T-helper 17 cell (primary cell): ENCODE measurements around the gene ATAT1. TPM values are rescaled to one million over a fixed set of nuclear protein-coding genes. Genes with fewer than 3 reads are reported as not detected.
A peak's percentile ranks its signal among the peaks of the same experiment; 100 is the strongest.

Experiments
- ATAC-seq: fragments of 150-1000 bp; cut with Tn5 transposase; 2 replicates; pipeline ENCODE4 v1.10.0; 2021; ENCODE audit warnings: mild to moderate bottlenecking, moderate library complexity
- DNase-seq, 3 donors: peaks; one replicate each; pipeline versions ENCODE4 v3.0.0 to v3.0.0-alpha.2; 2020 to 2021
- H3K9me3 ChIP-seq: one replicate; pipeline ENCODE4 v1.7.0; 2013; ENCODE audit warnings: low read length, mild to moderate bottlenecking; ENCODE audit not compliant: control insufficient read depth, poor library complexity, severe bottlenecking
- H3K27ac Mint-ChIP-seq: one replicate; pipeline ENCODE4 v1.8.0; 2022; ENCODE audit warnings: mild to moderate bottlenecking, moderate library complexity, mixed read lengths
- H3K27me3 Mint-ChIP-seq: one replicate; pipeline ENCODE4 v1.8.0; 2022; ENCODE audit warnings: mixed read lengths
- H3K36me3 Mint-ChIP-seq: one replicate; pipeline ENCODE4 v1.8.0; 2022; ENCODE audit warnings: low read depth, mixed read lengths
- H3K4me1 Mint-ChIP-seq: one replicate; pipeline ENCODE4 v1.8.0; 2022; ENCODE audit warnings: mild to moderate bottlenecking, mixed read lengths
- H3K4me3 Mint-ChIP-seq: one replicate; pipeline ENCODE4 v1.8.0; 2022; ENCODE audit warnings: mild to moderate bottlenecking, moderate library complexity, mixed read lengths
- total RNA-seq, 4 donors: library from RNA in 2 of 4; stranded (reverse) in 2 of 4; gene quantifications; one replicate each; pipeline ENCODE4 v1.2.3 and lab custom pipeline; 2022 to 2026

The ATAT1 gene
- total RNA-seq, 2 donors from 2014 or later: 5.6 to 6.6 TPM

- Mint-ChIP-seq H3K27ac (peak overlapping the region; percentile 97), H3K4me1 (peaks cover 41% of the 10 kb centered on the region), H3K36me3 (peaks cover 17% of the 10 kb centered on the region), H3K27me3 (no peaks in the 10 kb centered on the region), H3K4me3 (peak overlapping the region; percentile 89)
- no peak for ATAC-seq
- peak in 1 of 3 donors; percentile 24 for DNase-seq
- H3K9me3 ChIP-seq: no peaks in the 10 kb centered on the region
Observed at GRCh38 chr6:30615958-30616810, 10.5 kb upstream of the ATAT1 start.

- ATAC-seq: peak; percentile 81
- H3K4me3 Mint-ChIP-seq: peak within 1 kb of the TSS; percentile 89
- DNase-seq: peak; percentile 92 to 97 (median 93)
- H3K36me3 Mint-ChIP-seq: peaks cover 17% of the 10 kb centered on the region
- no peaks in the 10 kb centered on the region for H3K27me3 Mint-ChIP-seq
- no peaks in the 10 kb centered on the region for H3K9me3 ChIP-seq
- peaks cover 33% of the 10 kb centered on the region for H3K4me1 Mint-ChIP-seq
- peak within 1 kb of the TSS; percentile 97 for H3K27ac Mint-ChIP-seq
Observed at GRCh38 chr6:30616811-30617564, 9.7 kb upstream of the ATAT1 start, which contains the start of gene PPP1R10. Gene PPP1R10 (minus strand): TSS chr6:30617243. CDS start chr6:30609944, 7,299 bp downstream.

- DNase-seq (peak; percentile 91 to 96 (median 94)), ATAC-seq (peak; percentile 78)
- Mint-ChIP-seq H3K27me3 (no peaks in the 10 kb centered on the region), H3K27ac (peak within 1 kb of the TSS; percentile 97), H3K36me3 (peaks cover 17% of the 10 kb centered on the region), H3K4me1 (peaks cover 31% of the 10 kb centered on the region), H3K4me3 (peak within 1 kb of the TSS; percentile 89)
- no peaks in the 10 kb centered on the region for H3K9me3 ChIP-seq
Observed at GRCh38 chr6:30617565-30618269, 9.0 kb upstream of the ATAT1 start, which contains the start of gene MRPS18B. Gene MRPS18B (plus strand): TSS chr6:30617840. CDS start chr6:30617866, 26 bp downstream.

DNA sequence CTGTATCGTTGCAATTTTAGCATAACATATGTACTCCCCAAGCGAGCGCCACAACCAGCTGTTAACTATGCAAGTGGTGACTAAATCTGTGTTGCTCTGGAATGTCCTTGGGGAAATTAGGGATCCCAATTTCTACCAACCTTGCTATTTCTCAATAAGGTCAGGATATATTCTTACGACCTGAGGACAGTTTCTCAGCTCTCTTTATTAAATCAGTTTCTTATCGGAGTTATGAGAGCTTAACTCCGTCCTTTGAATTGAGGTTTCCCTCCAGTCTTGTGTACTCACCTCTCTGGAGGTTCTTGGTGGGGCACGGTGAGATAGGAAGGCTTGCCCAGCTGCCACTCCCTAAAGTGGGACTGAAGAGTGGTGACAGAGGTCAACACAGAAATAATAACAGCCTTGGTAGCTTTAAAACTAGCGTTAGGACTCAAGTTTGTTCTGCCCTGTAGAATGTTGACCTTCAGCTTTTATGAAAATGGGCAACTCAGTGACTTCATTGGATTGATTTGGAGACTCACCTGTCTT lies 8.3 kb upstream of the ATAT1 start:
- DNase-seq (no peak), ATAC-seq (no peak)
- peaks cover 27% of the 10 kb centered on the region for H3K4me1 Mint-ChIP-seq
- no peaks in the 10 kb centered on the region for H3K27me3 Mint-ChIP-seq
- H3K4me3 Mint-ChIP-seq: peak overlapping the region; percentile 89
- no peaks in the 10 kb centered on the region for H3K9me3 ChIP-seq
- peaks cover 17% of the 10 kb centered on the region for H3K36me3 Mint-ChIP-seq
- peak overlapping the region; percentile 97 for H3K27ac Mint-ChIP-seq

GRCh38 chr6:30619561-30619960 lies 7.1 kb upstream of the ATAT1 start:
- DNase-seq (no peak), ATAC-seq (no peak)
- peaks cover 14% of the 10 kb centered on the region for H3K36me3 Mint-ChIP-seq
- no peaks in the 10 kb centered on the region for H3K27me3 Mint-ChIP-seq
- H3K4me3 Mint-ChIP-seq: peak overlapping the region; percentile 89
- H3K9me3 ChIP-seq: no peaks in the 10 kb centered on the region
- peaks cover 19% of the 10 kb centered on the region for H3K4me1 Mint-ChIP-seq
- peak overlapping the region; percentile 97 for H3K27ac Mint-ChIP-seq

- no peak overlapping the region for H3K27ac Mint-ChIP-seq
- peaks cover 4% of the 10 kb centered on the region for H3K36me3 Mint-ChIP-seq
- H3K4me3 Mint-ChIP-seq: peak overlapping the region; percentile 92
Observed at GRCh38 chr6:30625511-30625910, 1.2 kb upstream of the ATAT1 start.

DNA sequence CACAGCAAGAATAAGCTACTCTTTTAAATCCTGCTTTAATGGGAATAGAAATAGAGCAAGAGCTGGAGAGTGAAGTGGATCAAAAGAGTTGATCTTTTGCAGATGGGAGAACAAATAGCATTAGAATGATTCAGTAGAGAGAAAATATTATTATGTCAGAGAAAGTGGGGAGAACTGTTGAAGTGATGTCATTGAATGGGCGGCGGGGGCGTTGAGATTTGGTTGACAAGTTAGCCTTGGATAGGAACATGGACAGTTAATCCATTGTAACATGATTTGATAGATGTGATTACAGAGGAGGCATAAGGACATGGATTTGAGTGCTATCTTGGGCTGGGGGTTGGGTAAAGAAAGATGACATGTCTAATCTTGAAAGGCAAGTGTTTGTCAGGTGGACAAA lies 9.2 kb downstream of the ATAT1 start:
- H3K4me3 Mint-ChIP-seq: no peak overlapping the region
- H3K9me3 ChIP-seq: no peaks in the 10 kb centered on the region
- ATAC-seq (no peak), DNase-seq (no peak)
- H3K36me3 Mint-ChIP-seq: peaks cover 9% of the 10 kb centered on the region
- H3K4me1 Mint-ChIP-seq: peaks cover 9% of the 10 kb centered on the region
- no peaks in the 10 kb centered on the region for H3K27me3 Mint-ChIP-seq
- H3K27ac Mint-ChIP-seq: no peak overlapping the region

More at GRCh38 chr6:30625511-30625910, 1.2 kb upstream of the ATAT1 start:
- DNase-seq (no peak), ATAC-seq (no peak)
- H3K4me1 Mint-ChIP-seq: peaks cover 11% of the 10 kb centered on the region
- H3K9me3 ChIP-seq: no peaks in the 10 kb centered on the region
- H3K27me3 Mint-ChIP-seq: no peaks in the 10 kb centered on the region

DNA sequence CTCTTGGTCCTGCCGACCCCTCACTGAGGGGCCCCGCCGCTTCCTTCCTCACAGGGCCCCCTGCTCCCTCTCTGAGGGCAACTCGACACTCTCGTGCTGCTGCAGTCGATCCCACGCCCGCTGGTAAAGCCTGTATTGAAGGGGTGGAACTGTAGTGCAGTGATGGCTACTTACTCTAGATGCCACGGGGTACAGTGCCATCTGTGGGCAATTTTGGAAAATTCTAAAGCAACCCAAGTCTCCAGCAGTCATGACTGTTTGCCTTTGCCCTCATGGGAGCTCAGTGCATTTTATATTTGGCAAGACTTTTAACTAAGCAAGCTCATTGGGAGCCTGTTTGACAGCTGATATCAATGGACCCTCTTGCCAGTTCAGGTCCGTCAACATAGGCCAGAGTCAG lies 13.8 kb downstream of the ATAT1 start:
- ATAC-seq: no peak
- no peaks in the 10 kb centered on the region for H3K27me3 Mint-ChIP-seq

GRCh38 chr6:30641048-30641447 lies 14.4 kb downstream of the ATAT1 start:
- DNase-seq (no peak), ATAC-seq (no peak)
- peaks cover 18% of the 10 kb centered on the region for H3K4me1 Mint-ChIP-seq
- H3K36me3 Mint-ChIP-seq: peaks cover 6% of the 10 kb centered on the region
- no peak overlapping the region for H3K4me3 Mint-ChIP-seq
- H3K9me3 ChIP-seq: no peaks in the 10 kb centered on the region
- H3K27me3 Mint-ChIP-seq: no peaks in the 10 kb centered on the region
- peak overlapping the region; percentile 78 for H3K27ac Mint-ChIP-seq

More for the DNA sequence above, 13.8 kb downstream of the ATAT1 start:
- Mint-ChIP-seq H3K36me3 (peaks cover 8% of the 10 kb centered on the region), H3K27ac (no peak overlapping the region), H3K4me3 (no peak overlapping the region), H3K4me1 (peaks cover 17% of the 10 kb centered on the region)
- H3K9me3 ChIP-seq: no peaks in the 10 kb centered on the region
- DNase-seq: no peak

DNA sequence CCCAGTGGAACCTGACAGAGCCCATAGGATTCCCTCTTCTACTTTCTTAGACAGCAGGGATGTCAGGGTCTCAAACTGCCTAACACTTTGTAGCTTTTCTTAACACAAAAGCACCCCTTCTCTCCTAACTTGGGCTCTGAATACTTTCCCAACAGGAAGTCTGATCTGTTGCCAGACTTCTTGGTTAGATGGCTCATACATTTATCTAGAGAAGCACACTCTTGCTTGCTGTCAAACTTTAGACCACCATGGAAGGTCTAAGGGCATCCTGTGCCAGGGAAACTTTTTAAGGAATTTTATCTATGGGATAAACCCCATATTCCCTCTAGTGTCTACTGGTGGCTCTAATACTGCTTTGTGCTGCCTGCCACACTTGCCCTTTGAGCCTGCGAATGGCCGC lies 17.0 kb downstream of the ATAT1 start:
- Mint-ChIP-seq H3K36me3 (peaks cover 6% of the 10 kb centered on the region), H3K27ac (peak overlapping the region; percentile 37), H3K4me1 (peaks cover 24% of the 10 kb centered on the region), H3K27me3 (no peaks in the 10 kb centered on the region), H3K4me3 (no peak overlapping the region)
- DNase-seq: no peak
- H3K9me3 ChIP-seq: no peaks in the 10 kb centered on the region
- no peak for ATAC-seq

DNA sequence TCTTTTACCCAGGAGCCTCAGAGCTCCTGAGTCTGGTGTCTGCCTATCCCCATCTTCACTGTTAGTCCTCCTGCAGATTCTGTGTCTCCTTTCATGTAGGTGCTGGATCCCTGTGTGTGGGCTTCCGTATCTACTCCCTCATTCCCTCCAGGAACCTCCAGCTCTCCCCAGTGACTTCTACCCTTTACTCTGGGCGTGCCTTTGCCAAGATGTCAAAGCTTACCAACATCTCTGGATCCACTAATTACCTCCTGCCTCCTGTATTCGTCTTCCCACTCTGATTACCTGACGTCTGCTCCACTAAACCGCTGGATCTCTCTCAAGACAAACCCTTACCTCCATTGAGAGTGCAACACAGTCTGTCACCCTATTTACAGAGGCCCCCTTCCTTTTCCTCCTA lies 18.1 kb downstream of the ATAT1 start:
- DNase-seq: no peak
- ATAC-seq: no peak
- no peak overlapping the region for H3K4me3 Mint-ChIP-seq
- peaks cover 6% of the 10 kb centered on the region for H3K36me3 Mint-ChIP-seq
- no peaks in the 10 kb centered on the region for H3K27me3 Mint-ChIP-seq
- peaks cover 24% of the 10 kb centered on the region for H3K4me1 Mint-ChIP-seq
- no peaks in the 10 kb centered on the region for H3K9me3 ChIP-seq
- H3K27ac Mint-ChIP-seq: peak overlapping the region; percentile 37

DNA sequence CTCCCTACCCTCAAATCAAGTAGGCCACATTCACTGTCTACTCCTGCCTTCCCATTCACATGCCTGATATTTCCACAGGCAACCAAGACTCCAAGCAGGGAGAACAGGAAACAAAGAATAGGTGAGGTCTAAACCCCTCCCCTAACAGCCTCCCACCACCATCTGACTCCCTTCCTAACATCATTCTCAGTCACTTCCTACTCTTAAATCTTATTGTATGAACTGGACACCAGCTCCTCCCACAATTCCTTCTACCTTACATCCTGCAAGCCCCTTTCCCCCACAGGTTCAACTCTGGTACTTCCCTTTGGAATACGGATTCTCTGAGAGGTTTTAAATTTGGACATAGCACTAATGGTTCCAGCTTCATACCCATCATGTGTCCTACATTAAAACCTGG lies 19.3 kb downstream of the ATAT1 start:
- peaks cover 23% of the 10 kb centered on the region for H3K4me1 Mint-ChIP-seq
- DNase-seq: no peak
- H3K27me3 Mint-ChIP-seq: no peaks in the 10 kb centered on the region
- H3K27ac Mint-ChIP-seq: peak overlapping the region; percentile 75
- ATAC-seq: no peak
- H3K4me3 Mint-ChIP-seq: peak overlapping the region; percentile 39
- peaks cover 5% of the 10 kb centered on the region for H3K36me3 Mint-ChIP-seq
- H3K9me3 ChIP-seq: no peaks in the 10 kb centered on the region
